NOMO-1 (cell line): ENCODE measurements around the gene TOMT.

ENCODE experiments used
- DNase-seq, 2 experiments: peaks; one replicate each; lab custom pipeline; 2025; ENCODE audit not compliant: unreplicated experiment in 2 of 2; lab: John Stamatoyannopoulos, UW

TOMT gene

DNA sequence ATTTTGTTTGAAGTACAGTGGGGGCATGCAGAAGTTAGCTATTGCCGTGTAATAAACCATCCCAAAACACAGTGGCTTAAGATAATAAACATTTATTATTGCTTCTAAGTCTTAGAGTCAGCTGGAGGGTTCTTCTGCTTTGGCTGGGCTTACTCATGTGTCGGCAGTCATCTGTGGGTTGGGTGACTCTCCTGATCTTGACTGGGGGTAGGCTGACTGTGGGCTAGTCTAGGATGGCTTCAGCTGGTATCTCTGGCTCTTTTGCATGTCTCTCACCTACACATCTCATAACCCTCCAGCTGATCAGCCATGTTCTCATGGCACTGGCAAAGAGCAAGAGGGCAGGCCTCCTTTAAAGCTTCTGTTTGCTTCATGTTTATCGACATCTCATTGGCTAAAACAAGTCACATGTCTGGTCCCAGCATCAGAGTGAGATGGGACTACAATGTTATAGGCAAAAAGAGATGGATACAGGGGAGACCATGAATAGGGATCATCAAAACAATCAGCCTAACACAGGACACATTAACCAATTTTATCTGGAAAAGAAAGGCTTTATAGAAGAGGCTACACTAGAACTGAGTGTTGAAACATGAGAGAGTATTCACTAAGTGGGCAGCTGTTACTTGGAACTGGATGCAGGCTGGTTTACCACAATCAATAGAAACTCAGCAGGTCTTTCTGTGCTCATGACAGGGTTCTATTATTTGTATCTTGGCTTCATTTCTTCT lies 19.9 kb upstream of the TOMT start:
- no peak for DNase-seq

DNA sequence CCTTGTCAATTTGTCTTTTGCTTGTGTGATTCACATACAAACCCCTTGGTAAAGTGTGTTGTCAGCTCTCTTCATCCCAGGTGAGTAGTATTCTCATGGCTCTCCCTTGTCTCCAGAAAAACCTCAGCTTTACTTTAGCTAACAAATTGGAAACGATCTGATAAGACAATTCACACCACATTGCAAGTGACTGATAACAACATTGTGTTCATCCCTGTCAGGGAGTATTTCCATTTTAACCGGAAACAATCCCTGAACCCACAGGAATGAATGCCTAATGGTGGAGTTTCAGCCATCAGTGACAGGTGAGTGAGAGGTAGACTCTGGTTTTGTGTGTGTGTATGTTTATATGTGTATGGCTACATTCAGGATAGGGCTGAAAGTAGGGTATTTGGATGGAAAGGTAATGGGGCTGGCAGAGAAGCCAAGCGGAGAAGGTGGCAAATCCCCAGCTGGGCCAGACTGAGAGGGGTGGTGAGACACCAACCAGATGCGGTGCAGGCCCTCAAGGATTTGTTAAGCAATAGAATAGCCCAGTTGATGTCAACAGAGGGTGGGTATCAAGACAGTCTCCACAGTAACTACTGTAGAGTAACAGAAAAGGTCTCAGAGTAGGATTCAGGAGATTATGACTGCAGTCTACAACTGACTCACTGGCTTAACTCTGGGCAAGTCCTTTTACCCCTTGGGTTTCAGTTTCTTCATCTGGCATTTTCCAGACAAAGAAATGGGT lies 17.5 kb upstream of the TOMT start:
- DNase-seq = no peak

GRCh38 chr11:72091292-72091691 lies 14.4 kb upstream of the TOMT start:
- DNase-seq = peak; percentile 85 to 91

GRCh38 chr11:72098741-72099140 lies 7.0 kb upstream of the TOMT start:
- no peak for DNase-seq

DNA sequence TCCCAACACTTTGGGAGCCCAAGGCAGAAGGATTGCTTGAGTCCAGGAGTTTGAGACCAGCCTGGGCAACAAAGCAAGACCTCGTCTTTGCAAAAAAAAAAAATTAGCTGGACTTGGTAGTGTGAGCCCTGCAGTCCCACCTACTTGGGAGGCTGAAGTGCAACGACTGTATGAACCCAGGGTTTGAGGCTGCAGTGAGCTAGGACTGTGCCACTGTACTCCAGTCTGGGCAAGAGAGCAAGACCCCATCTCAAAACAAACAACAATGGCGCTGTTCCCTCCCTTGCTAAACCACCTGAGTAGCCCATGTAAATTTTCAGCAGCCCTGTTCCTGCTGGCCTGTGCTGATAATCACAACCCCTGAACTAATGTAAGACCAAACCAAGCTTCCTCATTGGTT lies 5.7 kb upstream of the TOMT start:
- no peak for DNase-seq

DNA sequence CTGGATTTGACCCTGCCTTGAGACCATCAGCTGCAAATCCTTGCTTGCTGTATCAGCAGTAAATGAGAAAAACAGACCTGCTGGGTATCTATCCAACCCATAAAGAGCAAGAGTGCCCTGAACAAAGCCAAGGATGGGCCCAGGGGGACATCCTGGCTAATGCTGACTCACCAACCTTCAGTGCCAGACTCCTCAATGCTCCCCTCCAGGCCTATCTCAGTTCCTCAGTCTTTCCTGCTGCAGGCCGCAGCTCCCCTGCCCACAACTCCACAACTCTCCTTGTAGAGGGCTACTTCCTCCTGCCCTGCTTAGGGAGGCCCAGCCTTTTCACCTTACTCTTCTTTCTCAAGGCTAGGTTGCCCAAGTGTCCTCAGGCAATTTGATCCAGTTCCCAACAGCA lies 5.3 kb upstream of the TOMT start:
- DNase-seq = peak; percentile 78 to 80

- DNase-seq = peak in 1 of 2 experiments; percentile 42
Measured at GRCh38 chr11:72102162-72102561, 3.6 kb upstream of the TOMT start.

DNA sequence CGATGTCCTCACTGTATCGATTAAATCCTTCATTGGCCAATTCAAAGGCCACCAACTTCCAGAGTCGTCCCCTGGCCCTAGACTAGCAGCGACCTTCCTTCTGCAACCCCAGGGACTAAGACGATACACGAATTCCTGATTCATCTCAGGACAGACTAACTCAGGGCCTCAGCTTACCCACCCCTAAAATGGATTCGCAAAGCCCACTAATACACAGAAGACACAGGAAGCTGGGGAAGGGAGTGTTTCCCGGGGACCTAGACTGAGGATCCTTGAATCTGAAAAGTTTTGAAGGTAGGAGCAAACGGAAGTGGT lies 3.1 kb upstream of the TOMT start:
- DNase-seq = peak in 1 of 2 experiments; percentile 47

DNA sequence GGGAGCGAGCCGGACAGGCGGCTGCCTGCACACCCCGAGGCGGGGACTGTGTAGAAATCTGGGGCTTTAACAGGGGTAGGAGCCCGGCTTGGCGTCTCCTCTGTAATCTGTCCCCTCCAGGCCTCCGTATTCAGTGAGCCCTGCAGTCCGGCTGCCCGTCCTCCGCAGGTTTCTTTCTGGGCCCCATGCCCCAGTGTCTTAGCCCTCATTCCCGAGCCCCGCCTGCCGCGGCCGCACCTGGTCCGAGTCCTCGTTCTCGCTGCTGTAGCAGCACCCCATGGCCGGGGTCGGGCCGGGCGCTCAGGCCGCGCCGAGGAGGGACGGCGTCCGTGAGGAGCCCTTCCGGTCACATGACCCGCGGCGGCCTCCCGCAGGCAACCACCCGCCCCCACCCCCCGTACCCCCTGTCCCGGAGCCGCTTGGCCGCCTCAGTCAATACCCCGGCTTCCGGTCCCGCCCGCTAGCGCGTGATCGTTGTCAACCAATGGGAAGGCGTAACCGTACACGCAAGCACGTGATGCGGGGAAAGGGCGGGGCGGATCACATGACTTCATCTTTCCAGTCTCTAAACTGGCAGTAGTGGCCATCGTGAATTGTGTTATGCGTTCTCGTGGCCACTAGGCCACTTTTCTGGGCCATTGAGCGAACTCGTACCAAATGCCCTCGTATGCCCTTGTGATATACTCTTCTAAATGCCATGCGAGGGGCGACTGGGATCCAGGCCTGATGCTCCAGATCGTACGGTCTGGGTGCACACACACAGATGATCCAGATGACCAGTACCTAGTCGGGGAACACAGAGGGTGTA lies 2.6 kb upstream of the TOMT start, which contains the start of gene LAMTOR1:
Gene LAMTOR1, minus strand, starts transcription at position 352 of the 808 bp plus-strand sequence. Its CDS starts 73 bp downstream, at position 279.
- DNase-seq = peak; percentile 94 to 98

- DNase-seq = no peak
Measured at GRCh38 chr11:72103754-72104167, 2.0 kb upstream of the TOMT start.

DNA sequence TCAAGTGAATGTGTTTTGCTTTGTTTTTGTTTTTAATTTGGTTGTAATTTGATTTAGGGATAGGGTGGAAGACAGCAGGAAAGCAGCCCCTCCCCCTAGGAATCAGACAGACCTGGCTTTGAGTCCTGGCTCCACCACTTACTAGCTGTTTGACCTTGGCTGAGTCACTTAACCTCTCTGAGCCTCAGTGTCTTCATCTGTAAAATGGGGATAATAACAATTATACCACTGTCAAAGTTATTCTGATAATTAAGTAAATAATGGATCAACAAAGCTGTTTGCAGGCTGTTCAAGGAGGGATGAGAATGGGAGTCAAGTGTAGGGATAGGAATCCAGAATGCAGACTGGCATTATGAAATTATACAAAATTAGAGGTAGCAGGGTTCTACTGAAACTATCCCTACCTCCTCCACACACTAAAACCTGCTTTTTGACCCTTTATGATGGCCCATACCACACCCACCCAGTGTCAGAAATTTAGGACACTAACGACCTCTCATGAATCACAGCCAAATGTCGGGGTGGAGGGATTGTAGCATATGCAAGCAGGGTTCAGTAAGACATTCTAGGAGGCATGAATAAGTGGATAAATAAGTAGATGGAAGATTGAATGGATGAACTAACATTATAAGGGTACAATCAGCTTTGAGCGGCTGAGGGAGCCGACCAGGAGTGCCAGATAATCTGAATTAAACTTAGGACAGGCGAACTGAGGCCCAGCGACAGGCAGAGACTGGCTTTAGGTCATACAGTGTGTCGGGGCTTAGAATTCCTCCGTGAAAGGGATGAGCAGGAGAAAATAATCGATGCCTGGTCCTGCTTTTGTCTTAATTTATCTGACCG lies 5.8 kb downstream of the TOMT start:
- no peak for DNase-seq

GRCh38 chr11:72112143-72112977 lies 6.6 kb downstream of the TOMT start, which contains the start of gene ANAPC15:
ANAPC15 (minus strand) TSS chr11:72112695; CDS start chr11:72111276, 1,419 bp downstream.
- peak; percentile 99 for DNase-seq

DNA sequence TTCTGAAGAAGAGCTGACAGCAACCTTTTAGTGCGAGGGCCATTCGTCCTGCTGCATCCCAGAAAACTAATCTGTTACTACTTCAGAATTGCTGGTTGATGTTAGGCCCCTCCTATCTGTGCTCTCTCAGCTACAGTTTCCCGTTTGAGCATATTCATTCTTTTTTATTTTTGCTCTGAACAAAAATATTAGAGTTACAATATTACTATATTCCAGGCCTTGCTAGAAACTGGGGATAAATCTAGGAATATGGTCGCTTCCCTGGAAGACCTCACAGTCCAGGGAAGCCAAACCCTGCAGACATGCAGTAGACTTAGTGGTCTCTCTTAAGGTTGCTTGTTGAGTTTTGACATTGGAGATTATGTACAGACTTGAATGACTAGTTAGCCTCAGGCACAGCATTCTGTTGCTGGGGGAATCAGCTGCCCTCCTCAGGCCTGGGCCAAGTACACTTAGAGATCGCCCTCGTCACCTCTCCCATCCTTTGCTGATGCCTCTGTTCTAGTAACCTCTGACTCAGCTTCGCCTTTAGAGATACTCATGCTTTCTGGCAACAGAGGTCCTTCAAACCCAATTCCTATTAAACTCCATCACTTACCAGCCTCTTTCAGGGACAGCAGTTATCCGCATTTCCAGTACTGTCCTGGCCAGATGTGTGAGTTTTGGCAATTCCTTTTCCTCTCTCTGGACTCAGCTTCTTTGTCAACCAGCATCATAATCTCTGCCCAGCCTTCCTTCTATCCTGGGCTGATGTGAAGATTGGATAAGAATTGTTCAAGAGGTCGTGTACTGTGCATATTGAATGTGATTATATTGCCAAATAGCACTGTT lies 7.5 kb downstream of the TOMT start:
- no peak for DNase-seq

- DNase-seq = no peak
Measured at GRCh38 chr11:72114570-72114969, 8.8 kb downstream of the TOMT start.

DNA sequence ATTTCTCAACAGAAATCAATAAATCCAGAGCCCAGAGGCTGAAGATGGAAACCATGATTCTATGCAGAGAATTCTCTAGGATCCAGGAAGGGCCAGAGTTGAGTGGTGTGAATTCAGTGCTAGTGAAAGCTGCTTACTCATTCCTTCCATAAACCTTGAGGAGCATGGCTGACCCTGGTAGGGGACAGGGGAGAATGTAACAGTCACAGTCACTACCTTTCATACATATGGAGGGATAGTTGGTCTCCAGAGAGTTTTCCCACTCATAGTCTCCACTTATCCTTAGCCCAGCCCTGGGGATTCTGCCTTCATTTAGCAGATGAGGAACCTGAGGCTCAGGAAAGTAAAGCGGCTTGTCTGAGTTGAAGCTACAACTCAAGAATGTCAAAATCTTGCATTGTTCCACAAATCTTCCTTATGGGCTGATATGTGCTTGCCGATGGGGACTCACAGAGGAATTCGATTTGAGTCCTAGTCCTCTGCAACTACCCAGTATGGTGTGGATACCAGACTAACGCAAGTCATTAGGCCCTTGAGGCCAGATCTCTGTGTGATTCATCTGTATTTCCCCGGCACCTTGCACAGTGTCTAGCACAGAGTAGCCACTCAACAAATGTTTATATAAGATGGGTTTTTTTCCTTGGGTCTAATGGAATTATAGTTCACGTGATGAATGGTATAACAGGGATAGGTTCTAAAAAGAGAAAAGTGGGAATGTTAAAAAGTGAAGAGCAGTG lies 10.5 kb downstream of the TOMT start:
- DNase-seq = no peak

DNA sequence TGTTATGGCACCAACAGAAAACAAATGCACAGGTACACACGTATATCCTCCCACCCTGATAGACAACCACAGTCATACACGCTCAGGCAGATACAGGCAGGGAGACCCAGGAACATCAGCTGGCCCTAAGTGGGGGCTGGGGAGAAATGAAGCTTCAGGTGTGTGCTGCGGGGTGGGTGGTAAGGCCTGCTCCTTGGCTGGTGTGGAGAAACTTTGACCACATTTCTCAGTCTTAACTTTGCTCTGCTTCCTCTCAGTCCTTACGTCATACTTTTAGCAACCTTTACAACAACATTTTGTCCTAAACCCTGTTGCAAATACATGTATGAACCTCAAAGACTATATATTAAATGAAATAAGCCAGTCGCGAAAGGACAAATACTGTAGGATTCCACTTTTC lies 13.5 kb downstream of the TOMT start:
- DNase-seq = peak; percentile 24 to 59

DNA sequence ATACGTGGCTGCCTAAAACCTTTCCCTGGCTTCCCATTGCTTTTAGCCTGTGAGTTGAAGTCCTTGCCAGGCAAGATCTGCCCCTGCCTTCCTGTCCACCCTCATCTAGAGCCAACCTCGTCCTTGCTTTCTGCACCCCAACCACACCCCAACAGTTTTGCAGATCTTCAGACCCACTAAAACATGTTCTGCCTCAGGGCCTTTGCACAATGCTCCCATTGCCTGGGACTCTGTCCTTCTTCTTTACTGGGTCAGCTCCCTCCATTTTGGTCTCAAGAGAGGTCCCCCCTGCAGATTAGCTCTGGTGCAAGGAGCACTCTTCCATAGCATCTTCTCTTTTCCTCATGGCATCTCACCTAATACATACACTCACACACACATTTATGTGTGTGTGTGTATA lies 15.2 kb downstream of the TOMT start:
- no peak for DNase-seq

DNA sequence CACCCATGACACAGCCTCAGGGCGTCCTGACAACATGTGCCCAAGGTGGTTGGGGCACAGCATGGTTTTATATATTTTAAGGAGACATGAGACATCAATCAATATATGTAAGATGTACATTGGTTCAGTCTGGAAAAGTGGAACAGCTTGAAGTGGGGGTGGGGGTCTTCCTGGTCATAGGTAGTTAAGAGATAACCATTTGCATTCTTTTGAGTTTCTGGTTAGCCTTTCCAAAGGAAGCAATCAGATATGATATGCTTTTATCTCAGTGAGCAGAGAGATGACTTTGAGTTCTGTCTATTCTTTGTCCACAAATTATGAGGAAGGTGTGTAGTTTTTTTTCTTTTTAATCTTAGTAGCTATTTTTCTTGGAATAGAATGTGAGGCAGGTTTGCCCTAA lies 16.9 kb downstream of the TOMT start:
- DNase-seq = no peak
